ENCODE results near the gene KRTAP5-6. TPM values are rescaled to one million over a fixed set of nuclear protein-coding genes. Genes with fewer than 3 reads are reported as not detected.

KRTAP5-6 gene, protein sequence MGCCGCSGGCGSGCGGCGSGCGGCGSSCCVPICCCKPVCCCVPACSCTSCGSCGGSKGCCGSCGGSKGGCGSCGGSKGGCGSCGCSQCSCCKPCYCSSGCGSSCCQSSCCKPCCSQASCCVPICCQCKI
- not detected in 2 replicates for total RNA-seq
- long read RNA-seq: 0 reads

GRCh38 chr11:1696608-1697570 is at the start of gene KRTAP5-6:
TSS of gene KRTAP5-6 (plus strand) at chr11:1697195. CDS start at chr11:1697246, 51 bp downstream.
- H3K4me1 Mint-ChIP-seq (ENCODE audit: low read depth): peaks cover 13% of the 10 kb centered on the region
- no peak within 1 kb of the TSS for H3K27ac Mint-ChIP-seq
- TF ChIP-seq, protein P1, sequence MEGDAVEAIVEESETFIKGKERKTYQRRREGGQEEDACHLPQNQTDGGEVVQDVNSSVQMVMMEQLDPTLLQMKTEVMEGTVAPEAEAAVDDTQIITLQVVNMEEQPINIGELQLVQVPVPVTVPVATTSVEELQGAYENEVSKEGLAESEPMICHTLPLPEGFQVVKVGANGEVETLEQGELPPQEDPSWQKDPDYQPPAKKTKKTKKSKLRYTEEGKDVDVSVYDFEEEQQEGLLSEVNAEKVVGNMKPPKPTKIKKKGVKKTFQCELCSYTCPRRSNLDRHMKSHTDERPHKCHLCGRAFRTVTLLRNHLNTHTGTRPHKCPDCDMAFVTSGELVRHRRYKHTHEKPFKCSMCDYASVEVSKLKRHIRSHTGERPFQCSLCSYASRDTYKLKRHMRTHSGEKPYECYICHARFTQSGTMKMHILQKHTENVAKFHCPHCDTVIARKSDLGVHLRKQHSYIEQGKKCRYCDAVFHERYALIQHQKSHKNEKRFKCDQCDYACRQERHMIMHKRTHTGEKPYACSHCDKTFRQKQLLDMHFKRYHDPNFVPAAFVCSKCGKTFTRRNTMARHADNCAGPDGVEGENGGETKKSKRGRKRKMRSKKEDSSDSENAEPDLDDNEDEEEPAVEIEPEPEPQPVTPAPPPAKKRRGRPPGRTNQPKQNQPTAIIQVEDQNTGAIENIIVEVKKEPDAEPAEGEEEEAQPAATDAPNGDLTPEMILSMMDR (IDR thresholded peaks at IDR 0.05; ENCODE audit: unreplicated experiment): no peak
- no peak for DNase-seq (ENCODE audit: low spot score, unreplicated experiment)
- no peaks in the 10 kb centered on the region for H3K36me3 Mint-ChIP-seq (ENCODE audit: insufficient read depth)
- H3K4me3 Mint-ChIP-seq (ENCODE audit: low read depth): no peak within 1 kb of the TSS
- H3K27me3 Mint-ChIP-seq: peaks cover 31% of the 10 kb centered on the region
- H3K9me3 Mint-ChIP-seq (ENCODE audit: low read depth): no peaks in the 10 kb centered on the region

- no peaks in the 10 kb centered on the region for H3K36me3 Mint-ChIP-seq (ENCODE audit: insufficient read depth)
These were observed 48.9 kb upstream of the KRTAP5-6 start for GRCh38 chr11:1647901-1648652.

GRCh38 chr11:1648653-1649420 is 48.2 kb upstream of the KRTAP5-6 start:
- Mint-ChIP-seq H3K36me3 (ENCODE audit: insufficient read depth) (no peaks in the 10 kb centered on the region), H3K27me3 (peaks cover 26% of the 10 kb centered on the region)

More at GRCh38 chr11:1647901-1648652, 48.9 kb upstream of the KRTAP5-6 start:
- Mint-ChIP-seq H3K27ac (peak overlapping the region; percentile 67), H3K4me1 (ENCODE audit: low read depth) (no peaks in the 10 kb centered on the region), H3K27me3 (peaks cover 26% of the 10 kb centered on the region), H3K9me3 (ENCODE audit: low read depth) (no peaks in the 10 kb centered on the region), H3K4me3 (ENCODE audit: low read depth) (no peak overlapping the region)
- TF ChIP-seq, protein P1 (IDR thresholded peaks at IDR 0.05; ENCODE audit: unreplicated experiment): no peak
- DNase-seq (ENCODE audit: low spot score, unreplicated experiment): no peak

GRCh38 chr11:1650034-1650917 is 46.7 kb upstream of the KRTAP5-6 start:
- Mint-ChIP-seq H3K36me3 (ENCODE audit: insufficient read depth) (no peaks in the 10 kb centered on the region), H3K27me3 (peaks cover 21% of the 10 kb centered on the region), H3K9me3 (ENCODE audit: low read depth) (no peaks in the 10 kb centered on the region), H3K4me1 (ENCODE audit: low read depth) (peaks cover 10% of the 10 kb centered on the region), H3K4me3 (ENCODE audit: low read depth) (no peak overlapping the region), H3K27ac (no peak overlapping the region)
- DNase-seq (ENCODE audit: low spot score, unreplicated experiment): no peak
- TF ChIP-seq, protein P1 (IDR thresholded peaks at IDR 0.05; ENCODE audit: unreplicated experiment): no peak

More at GRCh38 chr11:1648653-1649420, 48.2 kb upstream of the KRTAP5-6 start:
- Mint-ChIP-seq H3K4me3 (ENCODE audit: low read depth) (no peak overlapping the region), H3K9me3 (ENCODE audit: low read depth) (no peaks in the 10 kb centered on the region), H3K27ac (no peak overlapping the region), H3K4me1 (ENCODE audit: low read depth) (no peaks in the 10 kb centered on the region)
- TF ChIP-seq, protein P1 (IDR thresholded peaks at IDR 0.05; ENCODE audit: unreplicated experiment): no peak
- no peak for DNase-seq (ENCODE audit: low spot score, unreplicated experiment)

Data from progenitor cell of endocrine pancreas (in vitro differentiated cells).